Measurements from ENCODE around the gene SMIM13.

The SMIM13 gene

GRCh38 chr6:11123978-11124377 lies 30.3 kb downstream of the SMIM13 start:
- no peak for DNase-seq

GRCh38 chr6:11126876-11127275 lies 33.2 kb downstream of the SMIM13 start:
- no peak for DNase-seq

- no peak for DNase-seq
Observed at GRCh38 chr6:11128608-11129007, 35.0 kb downstream of the SMIM13 start.

GRCh38 chr6:11129908-11130565 lies 36.4 kb downstream of the SMIM13 start:
- no peak for DNase-seq

GRCh38 chr6:11130605-11131004 lies 37.0 kb downstream of the SMIM13 start:
- no peak for DNase-seq

GRCh38 chr6:11132194-11132888 lies 38.7 kb downstream of the SMIM13 start:
- no peak for DNase-seq

GRCh38 chr6:11133281-11133680 lies 39.6 kb downstream of the SMIM13 start:
- DNase-seq, result no peak

- DNase-seq, result no peak
Observed at GRCh38 chr6:11136809-11137208, 43.2 kb downstream of the SMIM13 start.

- DNase-seq, result peak; percentile 21
Observed at GRCh38 chr6:11139051-11139960, 45.7 kb downstream of the SMIM13 start.

GRCh38 chr6:11140056-11140455 lies 46.4 kb downstream of the SMIM13 start:
- DNase-seq, result no peak

GRCh38 chr6:11141295-11141694 lies 47.7 kb downstream of the SMIM13 start:
- no peak for DNase-seq

GRCh38 chr6:11142296-11143027 lies 48.8 kb downstream of the SMIM13 start:
- DNase-seq, result no peak

- peak; percentile 32 for DNase-seq
Observed at GRCh38 chr6:11143394-11144371, 50.0 kb downstream of the SMIM13 start.

GRCh38 chr6:11144393-11144851 lies 50.8 kb downstream of the SMIM13 start:
- peak; percentile 82 for DNase-seq

- no peak for DNase-seq
Observed at GRCh38 chr6:11146117-11146826, 52.6 kb downstream of the SMIM13 start.

GRCh38 chr6:11149551-11149950 lies 55.9 kb downstream of the SMIM13 start:
- no peak for DNase-seq

GRCh38 chr6:11151488-11151887 lies 57.9 kb downstream of the SMIM13 start:
- no peak for DNase-seq

- no peak for DNase-seq
Observed at GRCh38 chr6:11152581-11152980, 58.9 kb downstream of the SMIM13 start.

GRCh38 chr6:11153447-11153846 lies 59.8 kb downstream of the SMIM13 start:
- DNase-seq, result no peak

GRCh38 chr6:11155589-11155988 lies 62.0 kb downstream of the SMIM13 start:
- no peak for DNase-seq

GRCh38 chr6:11160199-11160598 lies 66.6 kb downstream of the SMIM13 start:
- DNase-seq, result no peak
